ENCODE measurements around the gene NBDY.

- TF ChIP-seq ATF3 (CRISPR knock-in tag; IDR thresholded peaks at IDR 0.05), result no peak
- TF ChIP-seq CHD2 (IDR thresholded peaks at IDR 0.05; ENCODE audit: low read depth, low read length), result no peak
- TF ChIP-seq MLLT10 (CRISPR knock-in tag; IDR thresholded peaks at IDR 0.05), result no peak
- no peak for TF ChIP-seq ZSCAN20 (CRISPR knock-in tag; IDR thresholded peaks at IDR 0.05; ENCODE audit: borderline replicate concordance)
- TF ChIP-seq ISL2 (CRISPR knock-in tag; IDR thresholded peaks at IDR 0.05), result no peak
- no peak for TF ChIP-seq ZNF740 (CRISPR knock-in tag; IDR thresholded peaks at IDR 0.05)
- TF ChIP-seq CTCF (CRISPR knock-in tag; IDR thresholded peaks at IDR 0.05), result peak; percentile 68
- TF ChIP-seq EZH2 (conservative IDR thresholded peaks at IDR 0.05; ENCODE audit: low read depth, low read length), result no peak
- no peak for TF ChIP-seq MYNN (CRISPR knock-in tag; IDR thresholded peaks at IDR 0.05; ENCODE audit: low read depth)
- no peak for TF ChIP-seq GLMP (CRISPR knock-in tag; IDR thresholded peaks at IDR 0.05; ENCODE audit: borderline replicate concordance)
- TF ChIP-seq POLR2AphosphoS2 (IDR thresholded peaks at IDR 0.05; ENCODE audit: low read depth, low read length), result no peak
- TF ChIP-seq TBP (CRISPR knock-in tag; IDR thresholded peaks at IDR 0.05), result no peak
- no peak for TF ChIP-seq TEAD2 (CRISPR knock-in tag; IDR thresholded peaks at IDR 0.05)
These were observed 35.3 kb downstream of the NBDY start for GRCh38 chrX:56764153-56764974.
